GM23248 (cell line): ENCODE measurements around the gene PDLIM7.

ENCODE experiments used
- EZH2 ChIP-seq: fragments of 200-600 bp; sonication (generic); IDR thresholded peaks from 2 replicates; pipeline ENCODE4 v1.6.1; 2018; ENCODE audit warnings: antibody characterized with exemption, mild to moderate bottlenecking; ENCODE audit not compliant: insufficient read depth, poor library complexity, severe bottlenecking
- EZH2phosphoT487 ChIP-seq: fragments of 200-600 bp; sonication (generic); IDR thresholded peaks from 2 replicates; pipeline ENCODE4 v1.6.1; 2018; ENCODE audit warnings: antibody characterized with exemption, moderate library complexity, mild to moderate bottlenecking, low read depth; ENCODE audit not compliant: insufficient read depth

- no peak for TF ChIP-seq EZH2
- TF ChIP-seq EZH2phosphoT487, result no peak
Observed at GRCh38 chr5:177447066-177447610, 50.3 kb downstream of the PDLIM7 start.
